Measurements from ENCODE around the gene MTERF1.

DNA sequence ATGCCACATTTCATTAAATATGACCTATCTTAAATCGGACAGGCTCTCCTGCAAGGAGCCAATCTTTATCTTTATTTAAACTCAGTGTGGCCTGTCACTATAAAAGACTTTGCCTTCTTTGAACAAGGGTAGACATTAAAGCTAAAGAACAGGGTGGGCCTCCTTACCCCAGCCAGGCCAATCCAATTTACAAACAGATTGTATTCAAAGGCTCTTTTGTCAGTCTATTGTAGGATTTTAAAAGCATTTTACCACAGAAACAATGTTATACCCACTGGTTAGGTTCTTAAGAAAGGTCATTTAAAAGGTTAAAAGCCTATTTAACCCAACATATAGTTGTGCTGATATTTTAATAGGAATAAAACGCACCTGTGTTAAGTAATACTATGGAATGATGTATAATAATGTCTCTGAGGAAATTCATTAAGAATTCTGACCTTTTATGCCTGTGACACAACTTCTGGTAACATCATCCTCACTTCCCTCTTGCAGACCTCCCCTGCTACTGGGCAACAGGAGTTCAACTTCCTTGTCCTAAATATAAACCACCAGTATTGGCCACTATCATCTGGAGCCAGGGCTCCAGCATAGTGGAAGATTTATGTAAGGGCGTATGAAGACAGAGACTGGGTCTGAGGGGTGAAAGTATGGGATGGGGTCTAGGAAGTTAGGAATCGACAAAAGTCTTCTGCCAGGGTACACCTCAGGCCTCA lies 32.5 kb downstream of the MTERF1 start:
- TF ChIP-seq, protein P1, sequence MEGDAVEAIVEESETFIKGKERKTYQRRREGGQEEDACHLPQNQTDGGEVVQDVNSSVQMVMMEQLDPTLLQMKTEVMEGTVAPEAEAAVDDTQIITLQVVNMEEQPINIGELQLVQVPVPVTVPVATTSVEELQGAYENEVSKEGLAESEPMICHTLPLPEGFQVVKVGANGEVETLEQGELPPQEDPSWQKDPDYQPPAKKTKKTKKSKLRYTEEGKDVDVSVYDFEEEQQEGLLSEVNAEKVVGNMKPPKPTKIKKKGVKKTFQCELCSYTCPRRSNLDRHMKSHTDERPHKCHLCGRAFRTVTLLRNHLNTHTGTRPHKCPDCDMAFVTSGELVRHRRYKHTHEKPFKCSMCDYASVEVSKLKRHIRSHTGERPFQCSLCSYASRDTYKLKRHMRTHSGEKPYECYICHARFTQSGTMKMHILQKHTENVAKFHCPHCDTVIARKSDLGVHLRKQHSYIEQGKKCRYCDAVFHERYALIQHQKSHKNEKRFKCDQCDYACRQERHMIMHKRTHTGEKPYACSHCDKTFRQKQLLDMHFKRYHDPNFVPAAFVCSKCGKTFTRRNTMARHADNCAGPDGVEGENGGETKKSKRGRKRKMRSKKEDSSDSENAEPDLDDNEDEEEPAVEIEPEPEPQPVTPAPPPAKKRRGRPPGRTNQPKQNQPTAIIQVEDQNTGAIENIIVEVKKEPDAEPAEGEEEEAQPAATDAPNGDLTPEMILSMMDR (IDR thresholded peaks at IDR 0.05 in 2 of 3, conservative IDR thresholded peaks at IDR 0.05 in 1 of 3; ENCODE audit: borderline replicate concordance in 1 of 3, insufficient read depth in 1 of 3, low read depth in 2 of 3, low read length in 2 of 3): no peak
- TF ChIP-seq ELF1 (IDR thresholded peaks at IDR 0.05; ENCODE audit: borderline replicate concordance, low read depth) (no peak), POLR2A (IDR thresholded peaks at IDR 0.05; ENCODE audit: borderline replicate concordance, extremely low read depth, insufficient read depth, insufficient read length) (no peak), CEBPB (IDR thresholded peaks at IDR 0.05; ENCODE audit: low read depth) (no peak), YY1 (IDR thresholded peaks at IDR 0.05; ENCODE audit: extremely low read depth, insufficient replicate concordance, low read depth, low read length) (no peak), POLR2AphosphoS5 (IDR thresholded peaks at IDR 0.05; ENCODE audit: low read depth, low read length) (no peak)
- TF ChIP-seq, protein P2, sequence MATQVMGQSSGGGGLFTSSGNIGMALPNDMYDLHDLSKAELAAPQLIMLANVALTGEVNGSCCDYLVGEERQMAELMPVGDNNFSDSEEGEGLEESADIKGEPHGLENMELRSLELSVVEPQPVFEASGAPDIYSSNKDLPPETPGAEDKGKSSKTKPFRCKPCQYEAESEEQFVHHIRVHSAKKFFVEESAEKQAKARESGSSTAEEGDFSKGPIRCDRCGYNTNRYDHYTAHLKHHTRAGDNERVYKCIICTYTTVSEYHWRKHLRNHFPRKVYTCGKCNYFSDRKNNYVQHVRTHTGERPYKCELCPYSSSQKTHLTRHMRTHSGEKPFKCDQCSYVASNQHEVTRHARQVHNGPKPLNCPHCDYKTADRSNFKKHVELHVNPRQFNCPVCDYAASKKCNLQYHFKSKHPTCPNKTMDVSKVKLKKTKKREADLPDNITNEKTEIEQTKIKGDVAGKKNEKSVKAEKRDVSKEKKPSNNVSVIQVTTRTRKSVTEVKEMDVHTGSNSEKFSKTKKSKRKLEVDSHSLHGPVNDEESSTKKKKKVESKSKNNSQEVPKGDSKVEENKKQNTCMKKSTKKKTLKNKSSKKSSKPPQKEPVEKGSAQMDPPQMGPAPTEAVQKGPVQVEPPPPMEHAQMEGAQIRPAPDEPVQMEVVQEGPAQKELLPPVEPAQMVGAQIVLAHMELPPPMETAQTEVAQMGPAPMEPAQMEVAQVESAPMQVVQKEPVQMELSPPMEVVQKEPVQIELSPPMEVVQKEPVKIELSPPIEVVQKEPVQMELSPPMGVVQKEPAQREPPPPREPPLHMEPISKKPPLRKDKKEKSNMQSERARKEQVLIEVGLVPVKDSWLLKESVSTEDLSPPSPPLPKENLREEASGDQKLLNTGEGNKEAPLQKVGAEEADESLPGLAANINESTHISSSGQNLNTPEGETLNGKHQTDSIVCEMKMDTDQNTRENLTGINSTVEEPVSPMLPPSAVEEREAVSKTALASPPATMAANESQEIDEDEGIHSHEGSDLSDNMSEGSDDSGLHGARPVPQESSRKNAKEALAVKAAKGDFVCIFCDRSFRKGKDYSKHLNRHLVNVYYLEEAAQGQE (IDR thresholded peaks at IDR 0.05; ENCODE audit: low read depth): no peak
